ENCODE data around the gene ZNRF3. TPM values are rescaled to one million over a fixed set of nuclear protein-coding genes. Genes with fewer than 3 reads are reported as not detected.

The ZNRF3 gene
- polyA plus RNA-seq, 1 of the 3 experiments (the other 2 are of a cell fraction), result 4.2 TPM

DNA sequence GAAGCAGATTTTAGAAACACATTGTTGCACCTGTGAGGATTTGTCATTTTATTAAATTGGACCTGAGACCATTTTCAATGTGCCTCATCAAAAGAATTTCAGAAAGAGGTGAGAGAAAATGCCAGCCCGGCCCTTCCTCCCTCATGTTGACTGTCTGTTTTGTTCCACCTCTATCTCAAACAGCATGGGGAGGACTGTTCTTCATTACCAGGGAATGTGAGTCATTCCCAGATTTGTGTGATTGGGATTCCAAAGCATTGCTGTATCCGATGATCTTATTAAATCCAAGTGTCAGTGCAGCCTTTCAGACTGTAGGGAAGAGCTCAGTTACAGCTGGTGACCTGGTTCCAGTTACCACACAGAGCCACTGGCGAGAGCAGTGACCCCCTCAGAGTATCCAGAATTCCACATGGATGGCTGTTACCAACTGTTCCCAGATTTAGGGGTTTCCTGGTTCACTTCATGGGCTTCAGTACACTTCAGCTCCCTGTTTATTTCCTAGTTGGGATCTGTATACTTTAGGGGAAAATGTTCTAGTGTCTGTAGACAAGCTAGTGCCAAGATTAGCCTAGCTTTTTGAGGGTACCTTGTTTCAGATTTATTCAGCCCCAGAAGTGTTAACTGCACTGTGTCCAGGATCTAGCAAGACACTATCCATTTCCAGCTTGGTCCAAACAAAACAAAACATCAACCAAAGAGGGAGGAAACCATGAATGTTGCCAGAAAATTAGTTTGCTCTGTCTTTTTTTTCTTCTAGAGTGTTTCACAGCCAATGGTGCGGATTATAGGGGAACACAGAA lies 210.3 kb downstream of the ZNRF3 start (continued):
- TF ChIP-seq, protein P1, sequence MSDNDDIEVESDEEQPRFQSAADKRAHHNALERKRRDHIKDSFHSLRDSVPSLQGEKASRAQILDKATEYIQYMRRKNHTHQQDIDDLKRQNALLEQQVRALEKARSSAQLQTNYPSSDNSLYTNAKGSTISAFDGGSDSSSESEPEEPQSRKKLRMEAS (IDR thresholded peaks at IDR 0.05; ENCODE audit: low read depth), result peak; percentile 50
- TF ChIP-seq, protein P2, sequence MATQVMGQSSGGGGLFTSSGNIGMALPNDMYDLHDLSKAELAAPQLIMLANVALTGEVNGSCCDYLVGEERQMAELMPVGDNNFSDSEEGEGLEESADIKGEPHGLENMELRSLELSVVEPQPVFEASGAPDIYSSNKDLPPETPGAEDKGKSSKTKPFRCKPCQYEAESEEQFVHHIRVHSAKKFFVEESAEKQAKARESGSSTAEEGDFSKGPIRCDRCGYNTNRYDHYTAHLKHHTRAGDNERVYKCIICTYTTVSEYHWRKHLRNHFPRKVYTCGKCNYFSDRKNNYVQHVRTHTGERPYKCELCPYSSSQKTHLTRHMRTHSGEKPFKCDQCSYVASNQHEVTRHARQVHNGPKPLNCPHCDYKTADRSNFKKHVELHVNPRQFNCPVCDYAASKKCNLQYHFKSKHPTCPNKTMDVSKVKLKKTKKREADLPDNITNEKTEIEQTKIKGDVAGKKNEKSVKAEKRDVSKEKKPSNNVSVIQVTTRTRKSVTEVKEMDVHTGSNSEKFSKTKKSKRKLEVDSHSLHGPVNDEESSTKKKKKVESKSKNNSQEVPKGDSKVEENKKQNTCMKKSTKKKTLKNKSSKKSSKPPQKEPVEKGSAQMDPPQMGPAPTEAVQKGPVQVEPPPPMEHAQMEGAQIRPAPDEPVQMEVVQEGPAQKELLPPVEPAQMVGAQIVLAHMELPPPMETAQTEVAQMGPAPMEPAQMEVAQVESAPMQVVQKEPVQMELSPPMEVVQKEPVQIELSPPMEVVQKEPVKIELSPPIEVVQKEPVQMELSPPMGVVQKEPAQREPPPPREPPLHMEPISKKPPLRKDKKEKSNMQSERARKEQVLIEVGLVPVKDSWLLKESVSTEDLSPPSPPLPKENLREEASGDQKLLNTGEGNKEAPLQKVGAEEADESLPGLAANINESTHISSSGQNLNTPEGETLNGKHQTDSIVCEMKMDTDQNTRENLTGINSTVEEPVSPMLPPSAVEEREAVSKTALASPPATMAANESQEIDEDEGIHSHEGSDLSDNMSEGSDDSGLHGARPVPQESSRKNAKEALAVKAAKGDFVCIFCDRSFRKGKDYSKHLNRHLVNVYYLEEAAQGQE (IDR thresholded peaks at IDR 0.05; ENCODE audit: low read depth, low read length), result peak; percentile 72; the same call in 1 of the 2 replicates
- TF ChIP-seq, protein P3, sequence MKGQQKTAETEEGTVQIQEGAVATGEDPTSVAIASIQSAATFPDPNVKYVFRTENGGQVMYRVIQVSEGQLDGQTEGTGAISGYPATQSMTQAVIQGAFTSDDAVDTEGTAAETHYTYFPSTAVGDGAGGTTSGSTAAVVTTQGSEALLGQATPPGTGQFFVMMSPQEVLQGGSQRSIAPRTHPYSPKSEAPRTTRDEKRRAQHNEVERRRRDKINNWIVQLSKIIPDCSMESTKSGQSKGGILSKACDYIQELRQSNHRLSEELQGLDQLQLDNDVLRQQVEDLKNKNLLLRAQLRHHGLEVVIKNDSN (IDR thresholded peaks at IDR 0.05; ENCODE audit: borderline replicate concordance, low read depth), result no peak
- TF ChIP-seq MXI1 (IDR thresholded peaks at IDR 0.05; ENCODE audit: low read depth, low read length), result 0 out of 2 replicates have a peak, but pooled peaks have one; percentile 20
- peak; percentile 42 for TF ChIP-seq NFIC (IDR thresholded peaks at IDR 0.05; ENCODE audit: borderline replicate concordance)
- TF ChIP-seq FOSL2 (IDR thresholded peaks at IDR 0.05; ENCODE audit: borderline replicate concordance, low read depth), result peak; percentile 84

DNA sequence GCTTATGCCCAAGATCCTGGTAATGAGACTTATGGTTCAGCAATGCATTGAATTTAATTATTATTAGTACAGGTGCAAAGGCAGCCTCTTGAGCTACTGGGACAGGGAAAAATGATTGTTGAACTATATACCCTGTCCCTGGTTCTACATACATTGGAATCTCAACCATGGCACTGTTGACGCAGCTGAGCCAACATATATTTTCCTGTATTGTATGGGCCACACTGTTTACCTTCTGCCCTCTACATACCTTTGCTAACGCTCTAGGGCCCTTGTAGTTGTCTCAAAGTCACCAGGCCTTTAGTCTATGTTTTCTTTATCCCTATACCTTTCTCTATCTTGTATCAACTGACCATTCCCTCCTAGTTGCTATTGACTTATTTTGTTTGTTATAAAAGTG lies 212.1 kb downstream of the ZNRF3 start:
- 93% methylated on average over 2 of the region's 2 CpGs for WGBS (ENCODE audit: low lambda C conversion rate)
- DNase-seq, result no peak
- CTCF ChIA-PET, result no interaction called here
- Histone ChIP-seq H3F3A (replicated peaks; ENCODE audit: insufficient read depth) (peaks cover 28% of the 10 kb centered on the region), H3K9me3 (no peaks in the 10 kb centered on the region), H3K9ac (no peak overlapping the region), H2AFZ (ENCODE audit: low read depth) (no peak overlapping the region), H3K4me1 (ENCODE audit: control insufficient read depth in 1 of 2, insufficient read depth in 2 of 2, low read depth in 1 of 2, low read length in 1 of 2) (peaks cover 11% of the 10 kb centered on the region in 2 experiments), H3K79me2 (ENCODE audit: insufficient read depth) (no peaks in the 10 kb centered on the region), H3K27me3 (ENCODE audit: insufficient read depth) (no peaks in the 10 kb centered on the region), H3K4me3 (ENCODE audit: low read depth in 2 of 2, low read length in 1 of 2) (no peak overlapping the region), H3K9me2 (no peaks in the 10 kb centered on the region), H3K4me2 (no peak overlapping the region), H4K20me1 (ENCODE audit: insufficient read depth) (no peaks in the 10 kb centered on the region), H3K27ac (ENCODE audit: low read depth in 2 of 2, low read length in 1 of 2) (no peak overlapping the region), H3K36me3 (replicated peaks in 1 of 2; ENCODE audit: control insufficient read depth in 1 of 2, insufficient read depth in 2 of 2, low read length in 1 of 2) (peaks cover 0 to 7% of the 10 kb centered on the region in 2 experiments)
- POLR2A ChIA-PET, result no interaction called here
- TF ChIP-seq FOXM1 (IDR thresholded peaks at IDR 0.05; ENCODE audit: low read depth) (no peak), MEF2A (IDR thresholded peaks at IDR 0.05; ENCODE audit: borderline replicate concordance, low read depth) (no peak), ELF1 (IDR thresholded peaks at IDR 0.05) (no peak), TCF12 (IDR thresholded peaks at IDR 0.05) (no peak), EP300 (IDR thresholded peaks at IDR 0.05; ENCODE audit: borderline replicate concordance in 1 of 2, low read depth in 1 of 2, low read length in 1 of 2) (no peak), SIN3A (IDR thresholded peaks at IDR 0.05; ENCODE audit: borderline replicate concordance, low read depth, low read length) (no peak), RAD21 (IDR thresholded peaks at IDR 0.05; ENCODE audit: low read length) (no peak), RXRA (IDR thresholded peaks at IDR 0.05; ENCODE audit: borderline replicate concordance, low read depth) (no peak), GABPA (IDR thresholded peaks at IDR 0.05; ENCODE audit: low read depth) (no peak), CHD2 (IDR thresholded peaks at IDR 0.05; ENCODE audit: low read length, partially characterized antibody) (no peak), YY1 (IDR thresholded peaks at IDR 0.05; ENCODE audit: low read depth) (no peak), POLR2AphosphoS5 (IDR thresholded peaks at IDR 0.05; ENCODE audit: low read depth, low read length) (no peak)
- TF ChIP-seq, protein P4, sequence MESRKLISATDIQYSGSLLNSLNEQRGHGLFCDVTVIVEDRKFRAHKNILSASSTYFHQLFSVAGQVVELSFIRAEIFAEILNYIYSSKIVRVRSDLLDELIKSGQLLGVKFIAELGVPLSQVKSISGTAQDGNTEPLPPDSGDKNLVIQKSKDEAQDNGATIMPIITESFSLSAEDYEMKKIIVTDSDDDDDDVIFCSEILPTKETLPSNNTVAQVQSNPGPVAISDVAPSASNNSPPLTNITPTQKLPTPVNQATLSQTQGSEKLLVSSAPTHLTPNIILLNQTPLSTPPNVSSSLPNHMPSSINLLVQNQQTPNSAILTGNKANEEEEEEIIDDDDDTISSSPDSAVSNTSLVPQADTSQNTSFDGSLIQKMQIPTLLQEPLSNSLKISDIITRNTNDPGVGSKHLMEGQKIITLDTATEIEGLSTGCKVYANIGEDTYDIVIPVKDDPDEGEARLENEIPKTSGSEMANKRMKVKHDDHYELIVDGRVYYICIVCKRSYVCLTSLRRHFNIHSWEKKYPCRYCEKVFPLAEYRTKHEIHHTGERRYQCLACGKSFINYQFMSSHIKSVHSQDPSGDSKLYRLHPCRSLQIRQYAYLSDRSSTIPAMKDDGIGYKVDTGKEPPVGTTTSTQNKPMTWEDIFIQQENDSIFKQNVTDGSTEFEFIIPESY (IDR thresholded peaks at IDR 0.05; ENCODE audit: borderline replicate concordance, low read depth), result no peak
- TF ChIP-seq, protein P2 (IDR thresholded peaks at IDR 0.05; ENCODE audit: low read depth, low read length), result no peak
- TF ChIP-seq, protein P5, sequence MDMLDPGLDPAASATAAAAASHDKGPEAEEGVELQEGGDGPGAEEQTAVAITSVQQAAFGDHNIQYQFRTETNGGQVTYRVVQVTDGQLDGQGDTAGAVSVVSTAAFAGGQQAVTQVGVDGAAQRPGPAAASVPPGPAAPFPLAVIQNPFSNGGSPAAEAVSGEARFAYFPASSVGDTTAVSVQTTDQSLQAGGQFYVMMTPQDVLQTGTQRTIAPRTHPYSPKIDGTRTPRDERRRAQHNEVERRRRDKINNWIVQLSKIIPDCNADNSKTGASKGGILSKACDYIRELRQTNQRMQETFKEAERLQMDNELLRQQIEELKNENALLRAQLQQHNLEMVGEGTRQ (IDR thresholded peaks at IDR 0.05; ENCODE audit: borderline replicate concordance, low read depth, low read length), result no peak

Data from SK-N-SH (cell line).